HG03558 (cell line): ENCODE measurements around the gene MIGA2.
"Not testable (repeated sequence)": the region's sequence is repeated elsewhere in the genome, so short reads cannot be mapped to it uniquely, and the experiment has no call there.

Experiments
- ATAC-seq: cut with Tn5 transposase; IDR thresholded peaks from one replicate; pipeline ENCODE4 v1.9.1; 2021; ENCODE audit warnings: moderate number of reproducible peaks; ENCODE audit not compliant: unreplicated experiment; ENCODE audit errors: extremely low read depth

MIGA2 gene

DNA sequence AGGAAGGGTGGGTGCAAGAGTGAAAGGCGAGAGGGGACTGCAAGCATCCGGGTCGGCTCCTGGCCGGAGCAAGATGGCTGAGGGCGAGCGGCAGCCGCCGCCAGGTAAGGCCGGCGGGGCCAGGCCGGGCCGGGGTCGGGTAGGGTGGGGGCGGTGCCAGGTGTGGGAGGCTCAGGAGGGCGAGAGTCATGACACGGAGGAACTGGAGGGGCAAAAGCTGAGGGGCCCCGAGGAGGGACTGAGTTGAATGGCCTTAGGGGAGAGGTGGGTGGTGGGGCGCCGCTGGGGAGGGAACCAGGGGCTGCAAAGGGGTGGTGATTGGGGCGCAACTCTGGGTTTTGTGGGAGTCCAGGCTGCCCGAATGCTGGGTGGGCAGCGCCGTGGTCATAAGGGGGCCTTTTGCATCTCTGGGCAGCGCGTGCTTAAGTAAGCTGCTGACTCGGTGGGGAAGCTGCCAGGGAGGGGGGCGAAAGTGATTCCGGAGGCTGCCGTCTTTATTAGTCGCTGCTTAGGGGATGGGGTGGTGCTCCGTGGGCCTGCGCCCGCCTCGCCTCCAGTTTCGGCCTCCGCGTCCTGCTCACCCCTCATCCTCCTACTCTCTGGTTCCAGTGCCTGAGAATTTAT is 75.2 kb downstream of the MIGA2 start:
- ATAC-seq, result no peak

DNA sequence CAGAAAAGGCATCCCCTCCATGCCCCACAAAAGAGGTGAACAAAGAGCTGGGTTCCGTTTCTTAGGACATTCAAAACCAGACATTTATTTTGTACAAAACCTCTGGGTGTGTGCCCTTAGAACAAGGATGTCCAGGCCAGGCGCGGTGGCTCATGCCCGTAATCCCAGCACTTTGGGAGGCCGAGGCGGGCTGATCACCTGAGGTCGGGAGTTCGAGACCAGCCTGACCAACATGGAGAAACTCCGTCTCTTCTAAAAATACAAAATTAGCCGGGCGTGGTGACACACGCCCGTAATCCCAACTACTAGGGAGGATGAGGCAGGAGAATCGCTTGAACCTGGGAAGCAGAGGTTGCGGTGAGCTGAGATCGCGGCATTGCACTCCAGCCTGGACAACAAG is 76.1 kb downstream of the MIGA2 start:
- not testable (repeated sequence) for ATAC-seq

GRCh38 chr9:129113645-129114304 is 77.3 kb downstream of the MIGA2 start:
- ATAC-seq, result no peak

DNA sequence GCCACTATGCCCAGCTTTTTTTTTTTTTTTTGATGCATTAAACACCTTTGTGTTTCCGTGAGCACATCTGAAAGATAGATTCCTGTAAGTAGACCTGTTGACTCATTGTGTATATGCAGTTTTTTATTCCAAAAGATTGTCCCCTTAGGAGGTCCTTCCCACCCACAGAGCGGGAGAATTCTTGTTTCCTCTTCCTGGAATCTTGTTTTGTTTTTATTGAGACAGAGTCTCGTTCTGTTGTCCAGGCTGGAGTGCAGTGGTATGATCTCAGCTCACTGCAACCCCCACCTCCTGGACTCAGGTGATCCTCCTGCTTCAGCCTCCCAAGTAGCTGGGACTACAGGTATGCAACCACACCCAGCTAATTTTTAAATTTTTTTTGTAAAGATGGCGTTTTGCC is 82.4 kb downstream of the MIGA2 start:
- ATAC-seq, result no peak

DNA sequence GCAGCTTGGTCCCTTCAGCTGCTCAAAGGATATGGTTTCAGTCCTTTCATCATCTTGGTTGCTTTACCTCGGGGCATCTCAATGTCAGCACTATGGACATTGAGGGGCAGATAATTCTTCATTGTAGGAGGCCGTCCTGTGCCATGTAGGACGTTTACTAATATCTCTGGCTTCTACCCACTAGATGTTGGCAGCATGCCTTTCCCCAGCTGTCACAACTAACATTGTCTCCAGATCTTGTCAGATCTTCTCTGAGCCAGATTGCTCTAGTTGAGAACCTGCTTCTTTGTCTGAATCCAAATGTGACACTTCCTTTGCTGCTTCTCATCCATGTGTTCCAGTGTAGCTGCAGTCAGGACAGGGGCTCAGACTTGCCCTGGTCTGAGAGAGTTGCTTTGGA is 85.1 kb downstream of the MIGA2 start:
- ATAC-seq, result no peak
